NCI-H1105 (cell line): ENCODE results near the gene MYO1B.

ENCODE experiments used
- DNase-seq: peaks from one replicate; lab custom pipeline; 2025; lab: John Stamatoyannopoulos, UW

The MYO1B gene

DNA sequence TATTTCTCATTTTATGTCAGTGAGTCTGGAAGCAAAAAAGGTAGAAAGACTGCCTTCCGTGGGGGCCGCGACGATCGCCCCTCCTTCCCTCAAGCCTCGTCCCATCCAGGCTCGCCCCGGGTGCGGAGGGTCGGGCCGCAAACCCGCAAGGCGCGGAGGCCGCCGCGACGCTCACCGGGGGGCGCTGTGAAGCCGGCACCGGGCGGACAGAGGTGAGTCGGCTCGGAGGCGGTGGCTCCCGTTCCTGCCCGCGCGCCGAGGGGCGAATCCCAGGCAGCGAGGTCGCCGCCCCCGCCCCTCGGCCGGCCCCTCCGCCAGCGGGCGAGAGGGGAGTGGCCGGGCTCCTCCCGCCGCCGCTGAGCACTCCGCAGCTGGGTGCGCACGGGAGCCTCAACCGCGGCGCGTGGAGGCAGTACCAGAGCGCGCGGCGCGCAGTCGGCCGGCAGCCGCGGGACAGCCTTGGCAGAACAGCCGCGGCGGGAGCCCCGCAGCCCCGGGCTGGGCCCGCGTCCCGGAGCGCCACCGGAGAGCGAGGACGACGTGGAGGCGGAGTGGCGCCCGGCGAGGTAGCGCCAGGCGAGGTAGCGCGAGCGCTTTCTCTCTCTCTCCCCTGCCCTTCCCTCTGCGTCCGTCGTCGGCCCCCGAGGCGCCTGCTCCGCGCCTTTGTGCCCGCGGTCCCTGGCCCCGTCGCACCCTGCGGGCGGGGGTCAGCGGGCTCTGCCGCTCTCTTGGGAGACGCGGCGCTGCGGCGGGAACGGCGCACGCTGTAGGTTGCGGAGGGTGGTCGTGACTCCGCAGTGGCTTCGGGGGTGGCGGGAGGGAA, at the start of gene MYO1B:
TSS of gene MYO1B (plus strand) at position 359 of the 823 bp plus-strand sequence. CDS start 31,492 bp downstream, outside the sequence.
- peak; percentile 78 for DNase-seq

DNA sequence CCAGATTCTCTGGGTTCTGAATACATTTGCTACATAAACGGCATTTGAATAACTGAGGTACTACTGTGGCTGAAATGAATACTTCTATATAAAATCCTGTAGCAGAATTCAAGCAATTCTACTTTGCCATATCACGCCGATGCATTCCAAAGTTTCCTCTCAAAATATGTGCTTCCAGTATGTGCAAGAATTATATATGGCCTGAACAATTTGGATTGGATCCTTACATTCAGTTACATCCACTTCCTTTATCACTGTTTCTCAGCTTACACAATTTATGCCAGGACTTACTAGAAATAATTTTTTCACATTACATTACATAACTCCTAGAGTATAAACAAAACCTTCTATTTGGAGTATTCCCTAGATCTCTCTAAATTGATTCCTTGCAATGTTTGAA, 48.1 kb upstream of the MYO1B start:
- DNase-seq = no peak

GRCh38 chr2:191198271-191198670, 46.9 kb upstream of the MYO1B start:
- DNase-seq = no peak

GRCh38 chr2:191199929-191200512, 45.2 kb upstream of the MYO1B start:
- DNase-seq = no peak

DNA sequence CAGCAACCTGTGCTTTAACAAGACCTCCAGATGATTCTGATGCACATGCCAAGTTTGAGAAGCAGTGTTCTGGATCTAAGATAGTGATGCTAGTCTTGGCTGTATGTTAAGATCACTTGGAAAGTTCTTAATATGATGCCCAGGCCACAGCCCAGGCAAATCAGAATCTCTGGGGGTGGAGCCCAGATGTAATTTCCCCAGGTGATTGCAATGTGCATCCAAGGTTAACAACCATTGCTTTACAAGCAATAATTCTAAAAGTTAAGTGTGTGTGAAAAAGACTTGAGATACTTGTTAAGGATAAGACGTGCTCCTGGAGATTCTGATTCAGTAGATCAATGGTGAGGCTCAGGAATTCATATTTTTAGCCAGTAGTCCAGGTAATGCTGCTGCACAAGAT, 44.3 kb upstream of the MYO1B start:
- DNase-seq = no peak

- DNase-seq = no peak
These were observed 42.9 kb upstream of the MYO1B start for GRCh38 chr2:191202209-191202721.

- DNase-seq = no peak
These were observed 42.3 kb upstream of the MYO1B start for GRCh38 chr2:191202881-191203397.

- DNase-seq = no peak
These were observed 40.8 kb upstream of the MYO1B start for GRCh38 chr2:191204433-191204832.

DNA sequence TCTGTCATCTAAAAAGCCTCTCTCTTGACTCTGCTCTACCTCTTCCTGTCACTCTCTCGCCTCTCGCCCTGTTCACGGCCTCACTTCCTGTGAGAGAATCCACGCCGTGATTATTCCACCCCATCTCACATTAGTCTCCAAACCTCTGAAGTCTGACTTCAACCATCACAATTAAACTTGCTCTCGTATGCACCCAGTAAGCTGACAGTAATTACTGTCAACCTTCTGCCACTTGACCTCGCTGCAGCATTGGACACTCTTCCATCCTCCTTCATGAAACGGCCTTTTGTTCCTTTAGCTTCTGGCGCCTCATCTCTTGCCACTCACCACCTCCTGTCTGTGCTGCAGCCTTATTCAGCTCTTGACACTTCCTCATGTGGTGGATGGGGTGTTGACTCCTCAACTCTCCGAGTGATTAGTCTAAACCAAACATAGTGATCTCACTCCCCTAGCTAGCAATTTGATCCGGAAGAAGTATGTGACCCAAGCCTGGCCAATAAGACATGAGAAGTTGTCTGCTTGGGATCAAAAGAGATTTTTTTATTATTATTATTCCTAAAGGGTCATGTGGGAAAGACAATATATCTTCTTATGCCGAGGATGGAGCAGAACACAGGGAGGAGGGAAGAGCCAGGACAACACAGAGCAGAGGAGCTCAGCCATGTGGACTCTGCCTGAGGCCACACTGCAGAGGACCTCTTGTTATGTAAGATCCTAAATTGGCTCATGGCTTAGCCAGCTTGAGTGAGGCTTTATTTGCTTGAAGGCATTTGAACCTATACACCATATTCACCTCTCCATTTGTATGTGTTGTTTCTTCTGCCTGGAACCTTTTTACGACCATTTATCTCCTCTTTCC, 38.4 kb upstream of the MYO1B start:
- no peak for DNase-seq

GRCh38 chr2:191209340-191209739, 35.9 kb upstream of the MYO1B start:
- DNase-seq = no peak

GRCh38 chr2:191212119-191212518, 33.1 kb upstream of the MYO1B start:
- DNase-seq = no peak

DNA sequence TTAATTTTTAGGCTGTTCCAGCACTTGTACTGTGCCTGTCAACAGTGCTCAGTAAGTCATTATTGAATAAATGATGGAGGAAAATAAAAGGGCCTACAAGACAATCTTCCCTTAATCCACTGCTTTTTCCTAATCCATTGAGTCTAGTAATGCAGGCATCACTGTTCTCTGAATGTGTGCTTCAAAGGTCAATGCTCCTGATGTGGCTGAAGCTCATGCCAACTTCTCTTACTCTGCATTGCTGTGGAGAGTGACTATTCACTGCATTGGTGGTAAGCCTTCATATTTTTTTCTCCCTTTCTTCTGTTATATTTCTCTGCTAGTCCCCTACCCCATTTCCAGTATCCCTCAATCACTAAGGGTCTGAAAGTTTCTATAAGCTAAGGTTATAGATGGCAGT, 31.9 kb upstream of the MYO1B start:
- no peak for DNase-seq

DNA sequence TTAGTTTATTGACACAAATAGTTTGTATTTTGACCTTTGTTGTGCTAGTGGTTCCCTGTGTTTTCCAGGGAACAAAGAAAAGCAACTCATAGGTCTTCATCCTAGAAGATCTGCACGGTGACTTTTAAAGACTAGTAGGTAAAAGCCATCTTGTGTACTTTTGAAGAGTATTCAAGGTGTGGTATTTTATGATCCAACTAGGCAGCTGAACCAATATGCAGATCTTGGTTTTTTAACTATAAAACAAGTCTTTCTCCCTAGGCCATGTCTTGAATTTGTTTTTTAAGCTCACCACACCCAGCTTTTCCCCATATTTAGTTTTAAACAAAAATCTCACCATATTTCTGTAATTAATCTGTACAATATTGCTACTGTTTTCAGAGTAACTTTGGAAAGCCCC, 30.0 kb upstream of the MYO1B start:
- DNase-seq = no peak

GRCh38 chr2:191215666-191216065, 29.5 kb upstream of the MYO1B start:
- DNase-seq = no peak

GRCh38 chr2:191217580-191217979, 27.6 kb upstream of the MYO1B start:
- no peak for DNase-seq

DNA sequence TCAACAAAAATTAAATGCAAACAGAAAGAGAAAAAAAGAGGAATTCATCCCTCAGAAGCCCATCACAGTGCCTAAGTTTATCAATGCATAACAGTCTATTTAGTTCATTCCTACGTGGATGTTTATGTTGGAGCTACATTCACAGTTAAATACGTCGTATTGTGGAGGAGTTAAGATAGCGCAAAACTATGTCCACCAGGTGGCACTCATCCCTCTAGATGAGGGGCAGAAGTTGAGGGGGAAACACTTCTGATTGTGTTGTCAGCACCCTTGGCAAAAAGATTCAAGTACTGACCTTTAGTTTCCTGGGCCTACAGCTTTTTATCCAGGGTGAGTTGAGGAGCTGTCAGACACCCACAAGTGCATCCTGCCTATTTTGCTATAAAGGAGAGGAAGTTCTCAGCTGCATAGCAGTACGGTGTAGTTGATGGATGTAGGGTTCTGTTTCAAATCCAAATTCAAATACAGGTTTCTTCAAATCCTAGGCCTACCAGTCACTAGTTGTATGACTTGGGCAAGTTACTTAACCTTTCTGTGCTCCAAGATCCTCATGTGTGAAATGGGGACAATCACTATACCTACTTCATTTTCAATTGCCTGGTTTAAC, 26.8 kb upstream of the MYO1B start:
- DNase-seq = peak; percentile 27

- DNase-seq = no peak
These were observed 24.5 kb upstream of the MYO1B start for GRCh38 chr2:191220671-191221070.

- DNase-seq = no peak
These were observed 23.5 kb upstream of the MYO1B start for GRCh38 chr2:191221666-191222065.

GRCh38 chr2:191222507-191222906, 22.7 kb upstream of the MYO1B start:
- DNase-seq = no peak

- no peak for DNase-seq
These were observed 22.3 kb upstream of the MYO1B start for GRCh38 chr2:191222952-191223351.

DNA sequence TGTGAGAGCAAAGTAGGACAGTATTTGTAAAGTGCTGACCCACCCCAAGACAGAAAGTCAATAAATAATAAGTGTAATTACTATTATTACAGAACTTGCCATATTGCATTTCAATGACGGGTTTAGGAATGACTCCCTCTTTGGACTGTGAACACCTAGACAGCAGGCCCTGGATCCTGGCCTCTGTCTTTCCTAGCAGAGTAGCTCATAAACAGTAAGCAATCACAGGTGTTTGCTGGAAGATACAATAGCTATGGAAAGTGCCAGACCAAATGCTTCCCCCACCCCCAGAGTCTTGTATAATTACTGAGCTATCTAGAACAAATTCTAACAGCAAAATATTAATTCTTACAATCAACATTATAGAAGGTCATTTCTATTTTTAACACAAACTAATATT, 20.1 kb upstream of the MYO1B start:
- no peak for DNase-seq

- DNase-seq = no peak
These were observed 19.5 kb upstream of the MYO1B start for GRCh38 chr2:191225690-191226089.
